ENCODE data around the gene SLC38A2. TPM values are rescaled to one million over a fixed set of nuclear protein-coding genes. Genes with fewer than 3 reads are reported as not detected.

Gene SLC38A2
- total RNA-seq, 1 experiment from 2014 or later, result 381 TPM

DNA sequence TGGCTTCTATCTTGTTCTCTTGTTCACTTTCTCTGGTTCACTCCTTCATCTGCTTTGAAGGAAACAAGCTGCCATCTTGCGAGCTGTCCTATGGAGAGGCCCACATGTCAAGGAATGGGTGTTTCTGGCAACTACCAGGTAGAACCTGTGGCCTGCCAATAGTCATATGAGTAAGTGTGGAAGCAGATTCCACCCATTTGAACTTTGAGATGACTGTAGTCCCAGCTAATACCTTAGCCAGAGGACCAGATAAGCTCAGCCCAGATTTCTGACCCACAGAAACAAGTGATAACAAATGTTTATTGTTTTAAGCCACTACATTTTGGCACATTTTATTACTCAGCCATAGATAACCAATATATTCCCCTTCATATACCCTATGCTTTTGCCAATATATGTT is 4.0 kb upstream of the SLC38A2 start:
- POLR2A ChIA-PET, result no interaction called here
- no peak for DNase-seq (ENCODE audit: low spot score)

DNA sequence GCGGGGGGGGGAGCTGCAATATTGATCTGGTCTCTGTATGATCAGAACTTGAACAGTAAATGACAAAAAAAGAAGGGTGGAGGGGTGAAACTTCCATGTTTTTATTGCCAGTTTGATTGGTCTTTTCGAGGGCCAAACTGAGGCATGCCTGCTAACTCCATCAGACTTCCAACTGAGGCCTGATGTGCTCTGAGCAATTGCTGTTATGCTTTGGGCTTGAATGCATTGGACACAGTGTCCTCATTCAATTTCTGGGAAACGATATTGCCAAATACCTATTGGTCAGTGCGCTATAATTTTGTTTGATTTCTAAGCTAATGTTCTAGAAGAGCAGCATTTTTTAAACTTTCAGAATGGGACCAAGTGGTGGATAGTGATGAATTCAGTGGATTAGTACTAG is 2.1 kb upstream of the SLC38A2 start:
- ChIA-PET CTCF (no interaction called here), POLR2A (no interaction called here)
- no peak overlapping the region for H3K27ac Mint-ChIP-seq
- no peaks in the 10 kb centered on the region; the same call in 1 of the 2 replicates for H3K27me3 Mint-ChIP-seq (ENCODE audit: low read depth)
- H3K4me1 Mint-ChIP-seq, result peaks cover 43% of the 10 kb centered on the region
- DNase-seq (ENCODE audit: low spot score) (no peak), ATAC-seq (no peak)
- H3K4me3 Mint-ChIP-seq, result 0 out of 2 replicates have a peak overlapping the region, but pooled peaks have one; percentile 98
- peaks cover 30% of the 10 kb centered on the region for H3K36me3 Mint-ChIP-seq
- peaks cover 4% of the 10 kb centered on the region for H3K9me3 Mint-ChIP-seq
- no peak for TF ChIP-seq TEAD1 (CRISPR knock-in tag; IDR thresholded peaks at IDR 0.05)
- no peak for TF ChIP-seq RORB (CRISPR knock-in tag; IDR thresholded peaks at IDR 0.05)
- TF ChIP-seq ZNF532 (CRISPR knock-in tag; IDR thresholded peaks at IDR 0.05; ENCODE audit: borderline replicate concordance), result no peak
- no peak for TF ChIP-seq FOXK1 (CRISPR knock-in tag; IDR thresholded peaks at IDR 0.05)
- no peak for TF ChIP-seq MYBL2 (CRISPR knock-in tag; IDR thresholded peaks at IDR 0.05)
- no peak for TF ChIP-seq ZNF317 (CRISPR knock-in tag; IDR thresholded peaks at IDR 0.05; ENCODE audit: borderline replicate concordance, low read depth)
- TF ChIP-seq SP1 (CRISPR knock-in tag; conservative IDR thresholded peaks at IDR 0.05), result no peak
- TF ChIP-seq PRRX2 (CRISPR knock-in tag; IDR thresholded peaks at IDR 0.05), result no peak
- TF ChIP-seq ZNF416 (CRISPR knock-in tag; IDR thresholded peaks at IDR 0.05), result no peak
- no peak for TF ChIP-seq ZBTB43 (CRISPR knock-in tag; IDR thresholded peaks at IDR 0.05)

More for the DNA sequence above, 4.0 kb upstream of the SLC38A2 start:
- H3K36me3 Mint-ChIP-seq, result peaks cover 17% of the 10 kb centered on the region
- H3K27ac Mint-ChIP-seq, result no peak overlapping the region
- H3K4me1 Mint-ChIP-seq, result peaks cover 40% of the 10 kb centered on the region
- no peaks in the 10 kb centered on the region; the same call in 1 of the 2 replicates for H3K27me3 Mint-ChIP-seq (ENCODE audit: low read depth)
- CTCF ChIA-PET, result interaction anchor here (2.0 kb wide), 1 partner anchor 285 kb away, joined by 4 read pairs; no protein-coding TSS in a partner anchor
- ATAC-seq, result no peak
- TF ChIP-seq RORB (CRISPR knock-in tag; IDR thresholded peaks at IDR 0.05) (no peak), SMAD3 (CRISPR knock-in tag; IDR thresholded peaks at IDR 0.05; ENCODE audit: borderline replicate concordance) (no peak), ZBTB21 (CRISPR knock-in tag; IDR thresholded peaks at IDR 0.05; ENCODE audit: borderline replicate concordance) (no peak), NFATC4 (CRISPR knock-in tag; IDR thresholded peaks at IDR 0.05) (no peak), ETV6 (CRISPR knock-in tag; IDR thresholded peaks at IDR 0.05) (no peak), FOXK1 (CRISPR knock-in tag; IDR thresholded peaks at IDR 0.05) (no peak), CTCF (IDR thresholded peaks at IDR 0.05) (no peak), NR3C1 (CRISPR knock-in tag; conservative IDR thresholded peaks at IDR 0.05; ENCODE audit: low read depth) (no peak), FOXJ3 (CRISPR knock-in tag; IDR thresholded peaks at IDR 0.05; ENCODE audit: borderline replicate concordance) (no peak), EMX1 (CRISPR knock-in tag; IDR thresholded peaks at IDR 0.05) (no peak), ZNF317 (CRISPR knock-in tag; IDR thresholded peaks at IDR 0.05; ENCODE audit: borderline replicate concordance, low read depth) (no peak), FOXP1 (CRISPR knock-in tag; IDR thresholded peaks at IDR 0.05; ENCODE audit: borderline replicate concordance) (no peak)
- TF ChIP-seq, protein P1, sequence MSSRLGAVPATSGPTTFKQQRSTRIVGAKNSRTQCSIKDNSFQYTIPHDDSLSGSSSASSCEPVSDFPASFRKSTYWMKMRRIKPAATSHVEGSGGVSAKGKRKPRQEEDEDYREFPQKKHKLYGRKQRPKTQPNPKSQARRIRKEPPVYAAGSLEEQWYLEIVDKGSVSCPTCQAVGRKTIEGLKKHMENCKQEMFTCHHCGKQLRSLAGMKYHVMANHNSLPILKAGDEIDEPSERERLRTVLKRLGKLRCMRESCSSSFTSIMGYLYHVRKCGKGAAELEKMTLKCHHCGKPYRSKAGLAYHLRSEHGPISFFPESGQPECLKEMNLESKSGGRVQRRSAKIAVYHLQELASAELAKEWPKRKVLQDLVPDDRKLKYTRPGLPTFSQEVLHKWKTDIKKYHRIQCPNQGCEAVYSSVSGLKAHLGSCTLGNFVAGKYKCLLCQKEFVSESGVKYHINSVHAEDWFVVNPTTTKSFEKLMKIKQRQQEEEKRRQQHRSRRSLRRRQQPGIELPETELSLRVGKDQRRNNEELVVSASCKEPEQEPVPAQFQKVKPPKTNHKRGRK (CRISPR knock-in tag; IDR thresholded peaks at IDR 0.05; ENCODE audit: borderline replicate concordance), result no peak
- TF ChIP-seq, protein P2, sequence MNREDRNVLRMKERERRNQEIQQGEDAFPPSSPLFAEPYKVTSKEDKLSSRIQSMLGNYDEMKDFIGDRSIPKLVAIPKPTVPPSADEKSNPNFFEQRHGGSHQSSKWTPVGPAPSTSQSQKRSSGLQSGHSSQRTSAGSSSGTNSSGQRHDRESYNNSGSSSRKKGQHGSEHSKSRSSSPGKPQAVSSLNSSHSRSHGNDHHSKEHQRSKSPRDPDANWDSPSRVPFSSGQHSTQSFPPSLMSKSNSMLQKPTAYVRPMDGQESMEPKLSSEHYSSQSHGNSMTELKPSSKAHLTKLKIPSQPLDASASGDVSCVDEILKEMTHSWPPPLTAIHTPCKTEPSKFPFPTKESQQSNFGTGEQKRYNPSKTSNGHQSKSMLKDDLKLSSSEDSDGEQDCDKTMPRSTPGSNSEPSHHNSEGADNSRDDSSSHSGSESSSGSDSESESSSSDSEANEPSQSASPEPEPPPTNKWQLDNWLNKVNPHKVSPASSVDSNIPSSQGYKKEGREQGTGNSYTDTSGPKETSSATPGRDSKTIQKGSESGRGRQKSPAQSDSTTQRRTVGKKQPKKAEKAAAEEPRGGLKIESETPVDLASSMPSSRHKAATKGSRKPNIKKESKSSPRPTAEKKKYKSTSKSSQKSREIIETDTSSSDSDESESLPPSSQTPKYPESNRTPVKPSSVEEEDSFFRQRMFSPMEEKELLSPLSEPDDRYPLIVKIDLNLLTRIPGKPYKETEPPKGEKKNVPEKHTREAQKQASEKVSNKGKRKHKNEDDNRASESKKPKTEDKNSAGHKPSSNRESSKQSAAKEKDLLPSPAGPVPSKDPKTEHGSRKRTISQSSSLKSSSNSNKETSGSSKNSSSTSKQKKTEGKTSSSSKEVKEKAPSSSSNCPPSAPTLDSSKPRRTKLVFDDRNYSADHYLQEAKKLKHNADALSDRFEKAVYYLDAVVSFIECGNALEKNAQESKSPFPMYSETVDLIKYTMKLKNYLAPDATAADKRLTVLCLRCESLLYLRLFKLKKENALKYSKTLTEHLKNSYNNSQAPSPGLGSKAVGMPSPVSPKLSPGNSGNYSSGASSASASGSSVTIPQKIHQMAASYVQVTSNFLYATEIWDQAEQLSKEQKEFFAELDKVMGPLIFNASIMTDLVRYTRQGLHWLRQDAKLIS (CRISPR knock-in tag; IDR thresholded peaks at IDR 0.05; ENCODE audit: borderline replicate concordance), result no peak
- H3K4me3 Mint-ChIP-seq, result no peak overlapping the region
- peaks cover 10% of the 10 kb centered on the region for H3K9me3 Mint-ChIP-seq
